Measurements from ENCODE around the gene DYNC1H1. TPM values are rescaled to one million over a fixed set of nuclear protein-coding genes. Genes with fewer than 3 reads are reported as not detected.

DYNC1H1 gene
- total RNA-seq, 1 experiment from 2014 or later: 438 TPM

DNA sequence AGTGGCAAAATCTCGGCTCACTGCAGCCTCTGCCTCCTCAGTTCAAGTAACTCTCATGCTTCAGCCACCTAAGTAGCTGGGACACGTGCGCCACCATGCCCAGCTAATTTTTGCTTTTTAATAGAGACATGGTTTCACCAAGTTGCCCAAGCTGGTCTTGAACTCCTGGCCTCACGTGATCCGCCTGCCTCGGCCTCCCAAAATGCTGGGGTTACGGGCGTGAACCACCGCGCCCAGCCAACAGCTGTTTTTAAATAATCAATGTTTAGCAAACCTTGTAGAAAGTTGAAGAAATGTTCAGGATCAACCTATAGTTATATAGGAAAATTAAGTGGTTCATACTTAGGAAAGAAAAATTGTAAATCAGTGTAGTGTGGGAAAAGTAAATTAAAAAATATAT lies 128.4 kb downstream of the DYNC1H1 start:
- ATAC-seq (no peak), DNase-seq (ENCODE audit: low spot score) (no peak)
- TF ChIP-seq, protein P1, sequence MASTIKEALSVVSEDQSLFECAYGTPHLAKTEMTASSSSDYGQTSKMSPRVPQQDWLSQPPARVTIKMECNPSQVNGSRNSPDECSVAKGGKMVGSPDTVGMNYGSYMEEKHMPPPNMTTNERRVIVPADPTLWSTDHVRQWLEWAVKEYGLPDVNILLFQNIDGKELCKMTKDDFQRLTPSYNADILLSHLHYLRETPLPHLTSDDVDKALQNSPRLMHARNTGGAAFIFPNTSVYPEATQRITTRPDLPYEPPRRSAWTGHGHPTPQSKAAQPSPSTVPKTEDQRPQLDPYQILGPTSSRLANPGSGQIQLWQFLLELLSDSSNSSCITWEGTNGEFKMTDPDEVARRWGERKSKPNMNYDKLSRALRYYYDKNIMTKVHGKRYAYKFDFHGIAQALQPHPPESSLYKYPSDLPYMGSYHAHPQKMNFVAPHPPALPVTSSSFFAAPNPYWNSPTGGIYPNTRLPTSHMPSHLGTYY (CRISPR knock-in tag; IDR thresholded peaks at IDR 0.05): no peak
- no peak for TF ChIP-seq ELF4 (CRISPR knock-in tag; IDR thresholded peaks at IDR 0.05; ENCODE audit: low read depth)
- no peak overlapping the region for H3K27ac Mint-ChIP-seq
- no peaks in the 10 kb centered on the region for H3K36me3 Mint-ChIP-seq
- POLR2A ChIA-PET: no interaction called here
- no peaks in the 10 kb centered on the region for H3K9me3 Mint-ChIP-seq
- CTCF ChIA-PET: interaction anchor here (0.8 kb wide), 1 partner anchor 47 kb away, joined by 4 read pairs; no protein-coding TSS in a partner anchor
- no peaks in the 10 kb centered on the region; the same call in 1 of the 2 replicates for H3K27me3 Mint-ChIP-seq (ENCODE audit: low read depth)
- H3K4me1 Mint-ChIP-seq: peaks cover 41% of the 10 kb centered on the region
- H3K4me3 Mint-ChIP-seq: no peak overlapping the region

DNA sequence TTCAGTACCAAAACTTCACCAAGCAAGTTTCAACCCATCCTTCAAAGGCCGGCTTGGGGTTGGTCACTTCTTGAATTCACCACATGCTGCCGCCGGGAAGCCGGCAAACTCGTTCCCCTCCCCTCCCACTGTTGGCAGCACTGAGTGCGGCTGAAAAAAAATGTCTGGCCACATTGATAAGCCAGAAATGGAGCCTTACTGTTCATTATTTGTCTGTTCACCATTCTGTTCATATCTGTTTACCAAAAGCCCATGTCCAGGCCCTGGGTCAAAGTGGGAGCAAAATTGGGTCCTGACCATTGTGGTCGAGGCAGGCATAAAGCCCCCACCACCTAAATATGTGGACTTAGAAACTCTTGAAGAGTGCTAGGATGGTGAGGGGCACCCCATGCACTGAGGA lies 129.7 kb downstream of the DYNC1H1 start:
- no peak overlapping the region for H3K27ac Mint-ChIP-seq
- CTCF ChIA-PET: interaction anchor here (0.6 kb wide), 1 partner anchor 33 kb away, joined by 3 read pairs; no protein-coding TSS in a partner anchor
- no peak overlapping the region for H3K4me3 Mint-ChIP-seq
- POLR2A ChIA-PET: no interaction called here
- H3K36me3 Mint-ChIP-seq: no peaks in the 10 kb centered on the region
- H3K9me3 Mint-ChIP-seq: no peaks in the 10 kb centered on the region
- TF ChIP-seq JAZF1 (CRISPR knock-in tag; IDR thresholded peaks at IDR 0.05) (no peak), SP1 (CRISPR knock-in tag; conservative IDR thresholded peaks at IDR 0.05) (no peak), GABPB1 (CRISPR knock-in tag; IDR thresholded peaks at IDR 0.05) (no peak), CREM (CRISPR knock-in tag; IDR thresholded peaks at IDR 0.05) (no peak), GTF2I (CRISPR knock-in tag; conservative IDR thresholded peaks at IDR 0.05) (no peak), SOX15 (CRISPR knock-in tag; IDR thresholded peaks at IDR 0.05) (no peak), PRRX2 (CRISPR knock-in tag; IDR thresholded peaks at IDR 0.05) (no peak)
- TF ChIP-seq, protein P2, sequence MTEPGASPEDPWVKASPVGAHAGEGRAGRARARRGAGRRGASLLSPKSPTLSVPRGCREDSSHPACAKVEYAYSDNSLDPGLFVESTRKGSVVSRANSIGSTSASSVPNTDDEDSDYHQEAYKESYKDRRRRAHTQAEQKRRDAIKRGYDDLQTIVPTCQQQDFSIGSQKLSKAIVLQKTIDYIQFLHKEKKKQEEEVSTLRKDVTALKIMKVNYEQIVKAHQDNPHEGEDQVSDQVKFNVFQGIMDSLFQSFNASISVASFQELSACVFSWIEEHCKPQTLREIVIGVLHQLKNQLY (CRISPR knock-in tag; IDR thresholded peaks at IDR 0.05): no peak
- TF ChIP-seq, protein P3, sequence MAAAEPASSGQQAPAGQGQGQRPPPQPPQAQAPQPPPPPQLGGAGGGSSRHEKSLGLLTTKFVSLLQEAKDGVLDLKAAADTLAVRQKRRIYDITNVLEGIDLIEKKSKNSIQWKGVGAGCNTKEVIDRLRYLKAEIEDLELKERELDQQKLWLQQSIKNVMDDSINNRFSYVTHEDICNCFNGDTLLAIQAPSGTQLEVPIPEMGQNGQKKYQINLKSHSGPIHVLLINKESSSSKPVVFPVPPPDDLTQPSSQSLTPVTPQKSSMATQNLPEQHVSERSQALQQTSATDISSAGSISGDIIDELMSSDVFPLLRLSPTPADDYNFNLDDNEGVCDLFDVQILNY (CRISPR knock-in tag; IDR thresholded peaks at IDR 0.05): no peak
- TF ChIP-seq, protein P4, sequence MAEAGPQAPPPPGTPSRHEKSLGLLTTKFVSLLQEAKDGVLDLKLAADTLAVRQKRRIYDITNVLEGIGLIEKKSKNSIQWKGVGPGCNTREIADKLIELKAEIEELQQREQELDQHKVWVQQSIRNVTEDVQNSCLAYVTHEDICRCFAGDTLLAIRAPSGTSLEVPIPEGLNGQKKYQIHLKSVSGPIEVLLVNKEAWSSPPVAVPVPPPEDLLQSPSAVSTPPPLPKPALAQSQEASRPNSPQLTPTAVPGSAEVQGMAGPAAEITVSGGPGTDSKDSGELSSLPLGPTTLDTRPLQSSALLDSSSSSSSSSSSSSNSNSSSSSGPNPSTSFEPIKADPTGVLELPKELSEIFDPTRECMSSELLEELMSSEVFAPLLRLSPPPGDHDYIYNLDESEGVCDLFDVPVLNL (CRISPR knock-in tag; IDR thresholded peaks at IDR 0.05; ENCODE audit: borderline replicate concordance, low read depth): no peak
- TF ChIP-seq, protein P5, sequence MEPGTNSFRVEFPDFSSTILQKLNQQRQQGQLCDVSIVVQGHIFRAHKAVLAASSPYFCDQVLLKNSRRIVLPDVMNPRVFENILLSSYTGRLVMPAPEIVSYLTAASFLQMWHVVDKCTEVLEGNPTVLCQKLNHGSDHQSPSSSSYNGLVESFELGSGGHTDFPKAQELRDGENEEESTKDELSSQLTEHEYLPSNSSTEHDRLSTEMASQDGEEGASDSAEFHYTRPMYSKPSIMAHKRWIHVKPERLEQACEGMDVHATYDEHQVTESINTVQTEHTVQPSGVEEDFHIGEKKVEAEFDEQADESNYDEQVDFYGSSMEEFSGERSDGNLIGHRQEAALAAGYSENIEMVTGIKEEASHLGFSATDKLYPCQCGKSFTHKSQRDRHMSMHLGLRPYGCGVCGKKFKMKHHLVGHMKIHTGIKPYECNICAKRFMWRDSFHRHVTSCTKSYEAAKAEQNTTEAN (CRISPR knock-in tag; IDR thresholded peaks at IDR 0.05): no peak
- TF ChIP-seq, protein P6, sequence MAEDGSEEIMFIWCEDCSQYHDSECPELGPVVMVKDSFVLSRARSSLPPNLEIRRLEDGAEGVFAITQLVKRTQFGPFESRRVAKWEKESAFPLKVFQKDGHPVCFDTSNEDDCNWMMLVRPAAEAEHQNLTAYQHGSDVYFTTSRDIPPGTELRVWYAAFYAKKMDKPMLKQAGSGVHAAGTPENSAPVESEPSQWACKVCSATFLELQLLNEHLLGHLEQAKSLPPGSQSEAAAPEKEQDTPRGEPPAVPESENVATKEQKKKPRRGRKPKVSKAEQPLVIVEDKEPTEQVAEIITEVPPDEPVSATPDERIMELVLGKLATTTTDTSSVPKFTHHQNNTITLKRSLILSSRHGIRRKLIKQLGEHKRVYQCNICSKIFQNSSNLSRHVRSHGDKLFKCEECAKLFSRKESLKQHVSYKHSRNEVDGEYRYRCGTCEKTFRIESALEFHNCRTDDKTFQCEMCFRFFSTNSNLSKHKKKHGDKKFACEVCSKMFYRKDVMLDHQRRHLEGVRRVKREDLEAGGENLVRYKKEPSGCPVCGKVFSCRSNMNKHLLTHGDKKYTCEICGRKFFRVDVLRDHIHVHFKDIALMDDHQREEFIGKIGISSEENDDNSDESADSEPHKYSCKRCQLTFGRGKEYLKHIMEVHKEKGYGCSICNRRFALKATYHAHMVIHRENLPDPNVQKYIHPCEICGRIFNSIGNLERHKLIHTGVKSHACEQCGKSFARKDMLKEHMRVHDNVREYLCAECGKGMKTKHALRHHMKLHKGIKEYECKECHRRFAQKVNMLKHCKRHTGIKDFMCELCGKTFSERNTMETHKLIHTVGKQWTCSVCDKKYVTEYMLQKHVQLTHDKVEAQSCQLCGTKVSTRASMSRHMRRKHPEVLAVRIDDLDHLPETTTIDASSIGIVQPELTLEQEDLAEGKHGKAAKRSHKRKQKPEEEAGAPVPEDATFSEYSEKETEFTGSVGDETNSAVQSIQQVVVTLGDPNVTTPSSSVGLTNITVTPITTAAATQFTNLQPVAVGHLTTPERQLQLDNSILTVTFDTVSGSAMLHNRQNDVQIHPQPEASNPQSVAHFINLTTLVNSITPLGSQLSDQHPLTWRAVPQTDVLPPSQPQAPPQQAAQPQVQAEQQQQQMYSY (CRISPR knock-in tag; IDR thresholded peaks at IDR 0.05): no peak
- TF ChIP-seq, protein P7, sequence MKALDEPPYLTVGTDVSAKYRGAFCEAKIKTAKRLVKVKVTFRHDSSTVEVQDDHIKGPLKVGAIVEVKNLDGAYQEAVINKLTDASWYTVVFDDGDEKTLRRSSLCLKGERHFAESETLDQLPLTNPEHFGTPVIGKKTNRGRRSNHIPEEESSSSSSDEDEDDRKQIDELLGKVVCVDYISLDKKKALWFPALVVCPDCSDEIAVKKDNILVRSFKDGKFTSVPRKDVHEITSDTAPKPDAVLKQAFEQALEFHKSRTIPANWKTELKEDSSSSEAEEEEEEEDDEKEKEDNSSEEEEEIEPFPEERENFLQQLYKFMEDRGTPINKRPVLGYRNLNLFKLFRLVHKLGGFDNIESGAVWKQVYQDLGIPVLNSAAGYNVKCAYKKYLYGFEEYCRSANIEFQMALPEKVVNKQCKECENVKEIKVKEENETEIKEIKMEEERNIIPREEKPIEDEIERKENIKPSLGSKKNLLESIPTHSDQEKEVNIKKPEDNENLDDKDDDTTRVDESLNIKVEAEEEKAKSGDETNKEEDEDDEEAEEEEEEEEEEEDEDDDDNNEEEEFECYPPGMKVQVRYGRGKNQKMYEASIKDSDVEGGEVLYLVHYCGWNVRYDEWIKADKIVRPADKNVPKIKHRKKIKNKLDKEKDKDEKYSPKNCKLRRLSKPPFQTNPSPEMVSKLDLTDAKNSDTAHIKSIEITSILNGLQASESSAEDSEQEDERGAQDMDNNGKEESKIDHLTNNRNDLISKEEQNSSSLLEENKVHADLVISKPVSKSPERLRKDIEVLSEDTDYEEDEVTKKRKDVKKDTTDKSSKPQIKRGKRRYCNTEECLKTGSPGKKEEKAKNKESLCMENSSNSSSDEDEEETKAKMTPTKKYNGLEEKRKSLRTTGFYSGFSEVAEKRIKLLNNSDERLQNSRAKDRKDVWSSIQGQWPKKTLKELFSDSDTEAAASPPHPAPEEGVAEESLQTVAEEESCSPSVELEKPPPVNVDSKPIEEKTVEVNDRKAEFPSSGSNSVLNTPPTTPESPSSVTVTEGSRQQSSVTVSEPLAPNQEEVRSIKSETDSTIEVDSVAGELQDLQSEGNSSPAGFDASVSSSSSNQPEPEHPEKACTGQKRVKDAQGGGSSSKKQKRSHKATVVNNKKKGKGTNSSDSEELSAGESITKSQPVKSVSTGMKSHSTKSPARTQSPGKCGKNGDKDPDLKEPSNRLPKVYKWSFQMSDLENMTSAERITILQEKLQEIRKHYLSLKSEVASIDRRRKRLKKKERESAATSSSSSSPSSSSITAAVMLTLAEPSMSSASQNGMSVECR (CRISPR knock-in tag; IDR thresholded peaks at IDR 0.05; ENCODE audit: borderline replicate concordance): no peak
- peaks cover 31% of the 10 kb centered on the region for H3K4me1 Mint-ChIP-seq
- ATAC-seq (no peak), DNase-seq (ENCODE audit: low spot score) (no peak)
- H3K27me3 Mint-ChIP-seq (ENCODE audit: low read depth): no peaks in the 10 kb centered on the region; the same call in 1 of the 2 replicates
